Measurements from ENCODE around the gene TTLL12. TPM values are rescaled to one million over a fixed set of nuclear protein-coding genes. Genes with fewer than 3 reads are reported as not detected.

Gene TTLL12
- total RNA-seq, 4 donors from 2014 or later: 38.5 to 50.4 (median 41.9) TPM

- Histone ChIP-seq H3K27ac (no peak overlapping the region), H3K27me3 (peaks cover 0 to 29% of the 10 kb centered on the region in 2 donors), H3K9me3 (no peaks in the 10 kb centered on the region), H3K36me3 (peaks cover 0 to 4% (median 0%) of the 10 kb centered on the region in 3 donors), H3K4me3 (no peak overlapping the region), H3K4me1 (no peaks in the 10 kb centered on the region)
- 66 to 69% methylated on average over 18 to 21 of the region's 21 CpGs for WGBS, 2 donors
- no peak for DNase-seq (ENCODE audit: low spot score in 2 of 2)
- TF ChIP-seq EP300 (IDR thresholded peaks at IDR 0.05) (no peak), CTCF (IDR thresholded peaks at IDR 0.05) (no peak), POLR2A (IDR thresholded peaks at IDR 0.05) (no peak)
Measured at GRCh38 chr22:43118024-43118849, 68.7 kb downstream of the TTLL12 start.

GRCh38 chr22:43116932-43117331 lies 70.0 kb downstream of the TTLL12 start:
- WGBS, 2 donors: 94 to 96% methylated on average over 5 to 7 of the region's 7 CpGs
- peaks cover 0 to 4% (median 0%) of the 10 kb centered on the region in 3 donors for H3K36me3 ChIP-seq

More at GRCh38 chr22:43116932-43117331, 70.0 kb downstream of the TTLL12 start:
- H3K27ac ChIP-seq: no peak overlapping the region
- no peak overlapping the region for H3K4me3 ChIP-seq
- H3K9me3 ChIP-seq: no peaks in the 10 kb centered on the region
- DNase-seq (ENCODE audit: low spot score in 2 of 2): no peak
- peaks cover 0 to 42% of the 10 kb centered on the region in 2 donors for H3K27me3 ChIP-seq
- TF ChIP-seq EP300 (IDR thresholded peaks at IDR 0.05) (no peak), POLR2A (IDR thresholded peaks at IDR 0.05) (no peak), CTCF (IDR thresholded peaks at IDR 0.05) (no peak)
- H3K4me1 ChIP-seq: no peaks in the 10 kb centered on the region

Other genes with a start within 250 kb of the TTLL12 start
- 10 to 100 TPM; 45.9 to 78.2 (median 59.0) TPM for gene PACSIN2, start 172.0 kb downstream of the TTLL12 start, total RNA-seq
- gene TTLL1, start 97.7 kb downstream of the TTLL12 start, total RNA-seq: 1 to 10 TPM; 1.6 to 9.8 (median 7.3) TPM
- not detected for gene BIK, start 76.4 kb downstream of the TTLL12 start, total RNA-seq
- gene MCAT, start 43.7 kb downstream of the TTLL12 start, total RNA-seq: 10 to 100 TPM; 20.2 to 44.4 (median 31.9) TPM
- gene TSPO, start 35.6 kb downstream of the TTLL12 start, total RNA-seq: 100 to 1,000 TPM; 399 to 538 (median 485) TPM
- gene SCUBE1, start 156.2 kb upstream of the TTLL12 start, total RNA-seq: 100 to 1,000 TPM in 2 of 4 donors, 10 to 100 TPM in 2; 81.3 to 214 (median 141) TPM
- 1 to 10 TPM; 1.2 to 2.4 (median 1.8) TPM for gene MPPED1, start 224.9 kb upstream of the TTLL12 start, total RNA-seq

Measured in tibial nerve (tissue), 4 donors.